HL-60 (cell line): Measurements from ENCODE around the gene RIN3.

ENCODE experiments used
- GABPA ChIP-seq: IDR thresholded peaks from 2 replicates; pipeline ENCODE4 v1.6.1; 2012; ENCODE audit warnings: low read depth
- POLR2AphosphoS5 ChIP-seq: IDR thresholded peaks from 2 replicates; pipeline ENCODE4 v1.6.1; 2012; ENCODE audit warnings: low read depth
- SPI1 ChIP-seq: IDR thresholded peaks from 2 replicates; pipeline ENCODE4 v1.6.1; 2012; ENCODE audit warnings: low read depth, mild to moderate bottlenecking, borderline replicate concordance
- TF ChIP-seq, protein P1 (sequence below): IDR thresholded peaks from one replicate; pipeline ENCODE4 v1.5.1; 2011; ENCODE audit warnings: low read length, control low read depth, inconsistent platforms; ENCODE audit not compliant: insufficient read depth
- TF ChIP-seq, protein P2 (sequence below): IDR thresholded peaks from 2 replicates; pipeline ENCODE4 v1.6.1; 2012; ENCODE audit warnings: low read depth; ENCODE audit not compliant: insufficient replicate concordance

DNA sequence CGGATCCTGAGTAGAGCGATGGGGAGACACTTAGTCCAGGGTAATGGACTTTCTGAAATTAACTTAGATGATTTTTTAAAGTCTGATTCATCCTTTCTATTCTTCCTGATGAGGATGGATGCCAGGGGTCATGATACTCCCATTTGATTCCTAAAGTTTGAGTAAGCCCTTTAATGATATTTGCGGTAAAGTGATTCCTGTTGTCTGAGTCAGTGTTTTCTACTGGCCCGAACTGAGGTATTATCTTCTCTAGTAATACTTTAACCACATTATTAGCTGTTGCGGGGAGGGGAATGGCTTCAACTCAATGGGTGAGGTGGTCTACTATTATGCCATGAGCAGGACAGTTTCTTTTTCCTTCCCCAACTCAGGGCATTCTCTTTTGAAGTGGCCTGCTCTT lies 111.6 kb downstream of the RIN3 start:
- TF ChIP-seq, protein P1, sequence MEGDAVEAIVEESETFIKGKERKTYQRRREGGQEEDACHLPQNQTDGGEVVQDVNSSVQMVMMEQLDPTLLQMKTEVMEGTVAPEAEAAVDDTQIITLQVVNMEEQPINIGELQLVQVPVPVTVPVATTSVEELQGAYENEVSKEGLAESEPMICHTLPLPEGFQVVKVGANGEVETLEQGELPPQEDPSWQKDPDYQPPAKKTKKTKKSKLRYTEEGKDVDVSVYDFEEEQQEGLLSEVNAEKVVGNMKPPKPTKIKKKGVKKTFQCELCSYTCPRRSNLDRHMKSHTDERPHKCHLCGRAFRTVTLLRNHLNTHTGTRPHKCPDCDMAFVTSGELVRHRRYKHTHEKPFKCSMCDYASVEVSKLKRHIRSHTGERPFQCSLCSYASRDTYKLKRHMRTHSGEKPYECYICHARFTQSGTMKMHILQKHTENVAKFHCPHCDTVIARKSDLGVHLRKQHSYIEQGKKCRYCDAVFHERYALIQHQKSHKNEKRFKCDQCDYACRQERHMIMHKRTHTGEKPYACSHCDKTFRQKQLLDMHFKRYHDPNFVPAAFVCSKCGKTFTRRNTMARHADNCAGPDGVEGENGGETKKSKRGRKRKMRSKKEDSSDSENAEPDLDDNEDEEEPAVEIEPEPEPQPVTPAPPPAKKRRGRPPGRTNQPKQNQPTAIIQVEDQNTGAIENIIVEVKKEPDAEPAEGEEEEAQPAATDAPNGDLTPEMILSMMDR = no peak
- TF ChIP-seq, protein P2, sequence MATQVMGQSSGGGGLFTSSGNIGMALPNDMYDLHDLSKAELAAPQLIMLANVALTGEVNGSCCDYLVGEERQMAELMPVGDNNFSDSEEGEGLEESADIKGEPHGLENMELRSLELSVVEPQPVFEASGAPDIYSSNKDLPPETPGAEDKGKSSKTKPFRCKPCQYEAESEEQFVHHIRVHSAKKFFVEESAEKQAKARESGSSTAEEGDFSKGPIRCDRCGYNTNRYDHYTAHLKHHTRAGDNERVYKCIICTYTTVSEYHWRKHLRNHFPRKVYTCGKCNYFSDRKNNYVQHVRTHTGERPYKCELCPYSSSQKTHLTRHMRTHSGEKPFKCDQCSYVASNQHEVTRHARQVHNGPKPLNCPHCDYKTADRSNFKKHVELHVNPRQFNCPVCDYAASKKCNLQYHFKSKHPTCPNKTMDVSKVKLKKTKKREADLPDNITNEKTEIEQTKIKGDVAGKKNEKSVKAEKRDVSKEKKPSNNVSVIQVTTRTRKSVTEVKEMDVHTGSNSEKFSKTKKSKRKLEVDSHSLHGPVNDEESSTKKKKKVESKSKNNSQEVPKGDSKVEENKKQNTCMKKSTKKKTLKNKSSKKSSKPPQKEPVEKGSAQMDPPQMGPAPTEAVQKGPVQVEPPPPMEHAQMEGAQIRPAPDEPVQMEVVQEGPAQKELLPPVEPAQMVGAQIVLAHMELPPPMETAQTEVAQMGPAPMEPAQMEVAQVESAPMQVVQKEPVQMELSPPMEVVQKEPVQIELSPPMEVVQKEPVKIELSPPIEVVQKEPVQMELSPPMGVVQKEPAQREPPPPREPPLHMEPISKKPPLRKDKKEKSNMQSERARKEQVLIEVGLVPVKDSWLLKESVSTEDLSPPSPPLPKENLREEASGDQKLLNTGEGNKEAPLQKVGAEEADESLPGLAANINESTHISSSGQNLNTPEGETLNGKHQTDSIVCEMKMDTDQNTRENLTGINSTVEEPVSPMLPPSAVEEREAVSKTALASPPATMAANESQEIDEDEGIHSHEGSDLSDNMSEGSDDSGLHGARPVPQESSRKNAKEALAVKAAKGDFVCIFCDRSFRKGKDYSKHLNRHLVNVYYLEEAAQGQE = no peak
- TF ChIP-seq POLR2AphosphoS5 (no peak), GABPA (no peak), SPI1 (no peak)
